ENCODE data around the gene BECN2. TPM values are rescaled to one million over a fixed set of nuclear protein-coding genes. Genes with fewer than 3 reads are reported as not detected.
A peak's percentile ranks its signal among the peaks of the same experiment; 100 is the strongest.

BECN2 gene
- total RNA-seq, 4 donors from 2014 or later: not detected

- 28 to 52% methylated on average over 3 to 5 of the region's 5 CpGs for WGBS, 2 donors (ENCODE audit: low coverage in 1 of 2)
- no peaks in the 10 kb centered on the region for H3K27me3 ChIP-seq
- H3K36me3 ChIP-seq: no peaks in the 10 kb centered on the region
Observed at GRCh38 chr1:241950390-241950789, 7.2 kb upstream of the BECN2 start.

GRCh38 chr1:241962153-241962552 lies 4.6 kb downstream of the BECN2 start:
- Histone ChIP-seq H3K4me1 (no peaks in the 10 kb centered on the region), H3K27me3 (no peaks in the 10 kb centered on the region), H3K36me3 (no peaks in the 10 kb centered on the region), H3K9me3 (no peaks in the 10 kb centered on the region), H3K4me3 (no peak overlapping the region), H3K27ac (no peak overlapping the region)
- WGBS, 2 donors (ENCODE audit: low coverage in 1 of 2): 79% methylated on average over 2 of the region's 2 CpGs; no CpG with 5 or more reads in 1 of the 2 donors
- no peak for ATAC-seq
- TF ChIP-seq EP300 (IDR thresholded peaks at IDR 0.05) (no peak), POLR2A (IDR thresholded peaks at IDR 0.05) (no peak), POLR2AphosphoS5 (IDR thresholded peaks at IDR 0.05) (no peak), CTCF (IDR thresholded peaks at IDR 0.05) (no peak)

More at GRCh38 chr1:241950390-241950789, 7.2 kb upstream of the BECN2 start:
- no peaks in the 10 kb centered on the region for H3K4me1 ChIP-seq
- TF ChIP-seq POLR2AphosphoS5 (IDR thresholded peaks at IDR 0.05): no peak
- TF ChIP-seq CTCF (IDR thresholded peaks at IDR 0.05): no peak
- no peak for TF ChIP-seq POLR2A (IDR thresholded peaks at IDR 0.05)
- TF ChIP-seq EP300 (IDR thresholded peaks at IDR 0.05): no peak
- ATAC-seq: no peak
- H3K9me3 ChIP-seq: no peaks in the 10 kb centered on the region
- no peak overlapping the region for H3K27ac ChIP-seq
- H3K4me3 ChIP-seq: no peak overlapping the region

DNA sequence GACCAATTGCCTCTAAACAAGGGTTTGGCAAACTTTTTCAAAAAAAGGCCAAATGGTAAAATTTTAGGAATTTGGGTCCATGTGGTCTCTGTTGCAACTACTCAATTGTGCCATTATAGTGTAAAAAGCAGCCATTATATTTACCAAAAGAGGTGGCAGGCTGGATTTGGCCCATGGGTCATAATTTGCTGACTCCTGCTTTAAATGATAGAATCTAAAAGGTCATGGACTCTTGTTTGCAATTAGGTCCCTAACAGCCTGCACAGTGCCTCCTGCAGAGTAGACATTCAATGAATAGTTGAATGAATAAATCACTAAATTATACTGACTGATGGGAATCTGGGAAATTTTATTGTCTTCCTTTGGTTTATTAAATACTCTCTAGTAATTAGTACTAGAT lies 6.2 kb downstream of the BECN2 start:
- ATAC-seq: no peak
- no peaks in the 10 kb centered on the region for H3K4me1 ChIP-seq

DNA sequence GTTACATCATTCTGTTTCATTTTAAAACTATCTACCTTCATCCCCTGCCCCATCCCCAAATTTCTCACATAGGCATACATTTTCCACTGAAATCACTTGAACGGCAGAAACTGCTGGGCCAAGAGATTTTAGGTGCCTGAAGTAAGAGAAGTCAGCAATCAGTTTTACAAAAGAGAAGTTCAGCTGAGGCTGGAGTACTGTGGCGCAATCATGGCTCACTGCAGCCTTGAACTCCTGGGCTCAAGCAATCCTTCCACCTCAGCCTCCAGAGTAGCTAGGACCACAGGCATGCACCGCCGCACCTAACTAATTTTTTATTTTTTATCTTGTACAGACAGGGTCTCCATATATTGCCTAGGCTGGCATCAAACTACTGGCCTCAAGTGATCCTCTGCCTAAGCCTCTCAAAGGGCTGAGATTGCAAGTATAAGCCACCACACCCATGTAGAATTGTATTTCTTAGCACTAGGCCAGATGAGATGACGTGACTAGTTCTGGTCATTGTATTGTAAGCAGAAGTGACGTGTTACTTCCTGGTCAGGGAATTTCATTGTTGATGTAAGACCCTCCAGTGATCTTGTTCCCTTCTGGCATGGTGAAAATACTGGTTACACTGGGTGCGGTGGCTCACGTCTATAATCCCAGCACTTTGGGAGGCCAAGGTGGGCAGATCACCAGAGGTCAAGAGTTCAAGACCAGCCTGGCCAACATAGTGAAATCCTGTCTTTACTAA lies 7.1 kb downstream of the BECN2 start:
- Histone ChIP-seq H3K4me3 (no peak overlapping the region), H3K27me3 (no peaks in the 10 kb centered on the region), H3K9me3 (no peaks in the 10 kb centered on the region), H3K4me1 (no peaks in the 10 kb centered on the region), H3K27ac (no peak overlapping the region), H3K36me3 (no peaks in the 10 kb centered on the region)
- peak; percentile 78 for ATAC-seq
- TF ChIP-seq POLR2A (IDR thresholded peaks at IDR 0.05) (no peak), CTCF (IDR thresholded peaks at IDR 0.05) (no peak), EP300 (IDR thresholded peaks at IDR 0.05) (no peak), POLR2AphosphoS5 (IDR thresholded peaks at IDR 0.05) (no peak)
- 85 to 89% methylated on average over 6 to 7 of the region's 8 CpGs for WGBS, 2 donors (ENCODE audit: low coverage in 1 of 2)

More for the DNA sequence above, 6.2 kb downstream of the BECN2 start:
- no peak for TF ChIP-seq POLR2A (IDR thresholded peaks at IDR 0.05)
- TF ChIP-seq EP300 (IDR thresholded peaks at IDR 0.05): no peak
- no peak for TF ChIP-seq POLR2AphosphoS5 (IDR thresholded peaks at IDR 0.05)
- no peak for TF ChIP-seq CTCF (IDR thresholded peaks at IDR 0.05)
- no peak overlapping the region for H3K4me3 ChIP-seq
- no peaks in the 10 kb centered on the region for H3K27me3 ChIP-seq
- no peaks in the 10 kb centered on the region for H3K36me3 ChIP-seq
- H3K27ac ChIP-seq: no peak overlapping the region
- H3K9me3 ChIP-seq: no peaks in the 10 kb centered on the region

- Histone ChIP-seq H3K4me3 (no peak overlapping the region), H3K27me3 (no peaks in the 10 kb centered on the region), H3K4me1 (no peaks in the 10 kb centered on the region), H3K36me3 (no peaks in the 10 kb centered on the region), H3K27ac (no peak overlapping the region), H3K9me3 (no peaks in the 10 kb centered on the region)
- no peak for ATAC-seq
- TF ChIP-seq EP300 (IDR thresholded peaks at IDR 0.05) (no peak), POLR2AphosphoS5 (IDR thresholded peaks at IDR 0.05) (no peak), CTCF (IDR thresholded peaks at IDR 0.05) (no peak), POLR2A (IDR thresholded peaks at IDR 0.05) (no peak)
- WGBS, 2 donors (ENCODE audit: low coverage in 1 of 2): 24 to 57% methylated on average over 4 of the region's 4 CpGs
Observed at GRCh38 chr1:241968611-241969010, 11.0 kb downstream of the BECN2 start.

Data from gastroesophageal sphincter (tissue), 4 donors.